Transverse colon (tissue), 4 donors: Measurements from ENCODE around the gene SLC38A1.

Experiments
- POLR2A ChIP-seq: fragments of 450-650 bp; IDR thresholded peaks from one replicate; pipeline ENCODE4 v1.6.1; 2016; ENCODE audit warnings: antibody characterized with exemption, mild to moderate bottlenecking, moderate library complexity
- POLR2AphosphoS5 ChIP-seq, 3 donors: sonication (generic); formaldehyde crosslinking; IDR thresholded peaks; one replicate each; pipeline ENCODE4 v1.6.1; 2016; ENCODE audit warnings: antibody characterized with exemption in 3 of 3
- TF ChIP-seq, protein P1 (sequence below), 5 experiments: fragments of 200-600 bp in 3 of 5; fragments of 450-650 bp in 2 of 5; sonication (generic) in 3 of 5; IDR thresholded peaks; 1 replicate in 2 of 5; 2 replicates in 3 of 5; pipeline ENCODE4 v1.5.1; 2016 to 2017; ENCODE audit warnings: antibody characterized with exemption in 5 of 5, inconsistent platforms in 3 of 5, mild to moderate bottlenecking in 2 of 5, moderate library complexity in 1 of 5

- TF ChIP-seq POLR2A (peak; percentile 95), POLR2AphosphoS5 (IDR thresholded peaks at IDR 0.05) (peak; percentile 87 to 95 (median 95))
- TF ChIP-seq, protein P1, sequence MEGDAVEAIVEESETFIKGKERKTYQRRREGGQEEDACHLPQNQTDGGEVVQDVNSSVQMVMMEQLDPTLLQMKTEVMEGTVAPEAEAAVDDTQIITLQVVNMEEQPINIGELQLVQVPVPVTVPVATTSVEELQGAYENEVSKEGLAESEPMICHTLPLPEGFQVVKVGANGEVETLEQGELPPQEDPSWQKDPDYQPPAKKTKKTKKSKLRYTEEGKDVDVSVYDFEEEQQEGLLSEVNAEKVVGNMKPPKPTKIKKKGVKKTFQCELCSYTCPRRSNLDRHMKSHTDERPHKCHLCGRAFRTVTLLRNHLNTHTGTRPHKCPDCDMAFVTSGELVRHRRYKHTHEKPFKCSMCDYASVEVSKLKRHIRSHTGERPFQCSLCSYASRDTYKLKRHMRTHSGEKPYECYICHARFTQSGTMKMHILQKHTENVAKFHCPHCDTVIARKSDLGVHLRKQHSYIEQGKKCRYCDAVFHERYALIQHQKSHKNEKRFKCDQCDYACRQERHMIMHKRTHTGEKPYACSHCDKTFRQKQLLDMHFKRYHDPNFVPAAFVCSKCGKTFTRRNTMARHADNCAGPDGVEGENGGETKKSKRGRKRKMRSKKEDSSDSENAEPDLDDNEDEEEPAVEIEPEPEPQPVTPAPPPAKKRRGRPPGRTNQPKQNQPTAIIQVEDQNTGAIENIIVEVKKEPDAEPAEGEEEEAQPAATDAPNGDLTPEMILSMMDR (IDR thresholded peaks at IDR 0.05): no peak
Observed at GRCh38 chr12:46268583-46269428, at the start of gene SLC38A1.
